ENCODE data around the gene CST1.
"Not testable (repeated sequence)": the region's sequence is repeated elsewhere in the genome, so short reads cannot be mapped to it uniquely, and the experiment has no call there.

CST1 gene

GRCh38 chr20:23750786-23751185 is at the start of gene CST1:
TSS of gene CST1 (minus strand) at chr20:23750935. CDS start at chr20:23750866, 69 bp downstream.
- DNase-seq = not testable (repeated sequence)

GRCh38 chr20:23799216-23799847 is 48.6 kb upstream of the CST1 start:
- not testable (repeated sequence) for DNase-seq

GRCh38 chr20:23795526-23795925 is 44.8 kb upstream of the CST1 start:
- DNase-seq = no peak

GRCh38 chr20:23794841-23795240 is 44.1 kb upstream of the CST1 start:
- no peak for DNase-seq

- no peak for DNase-seq
Observed at GRCh38 chr20:23794065-23794464, 43.3 kb upstream of the CST1 start.

GRCh38 chr20:23783447-23783846 is 32.7 kb upstream of the CST1 start:
- no peak for DNase-seq

GRCh38 chr20:23782366-23782983 is 31.7 kb upstream of the CST1 start:
- DNase-seq = no peak

GRCh38 chr20:23778676-23779075 is 27.9 kb upstream of the CST1 start:
- DNase-seq = not testable (repeated sequence)

GRCh38 chr20:23777380-23777779 is 26.6 kb upstream of the CST1 start:
- DNase-seq = not testable (repeated sequence)

- DNase-seq = no peak
Observed at GRCh38 chr20:23776067-23776771, 25.5 kb upstream of the CST1 start.

- no peak for DNase-seq
Observed at GRCh38 chr20:23774081-23774480, 23.3 kb upstream of the CST1 start.

- no peak for DNase-seq
Observed at GRCh38 chr20:23773579-23773978, 22.8 kb upstream of the CST1 start.

- DNase-seq = no peak
Observed at GRCh38 chr20:23773127-23773526, 22.4 kb upstream of the CST1 start.

- DNase-seq = no peak
Observed at GRCh38 chr20:23772074-23772473, 21.3 kb upstream of the CST1 start.

- DNase-seq = no peak
Observed at GRCh38 chr20:23770384-23770783, 19.6 kb upstream of the CST1 start.

GRCh38 chr20:23768520-23768919 is 17.8 kb upstream of the CST1 start:
- DNase-seq = not testable (repeated sequence)

- DNase-seq = no peak
Observed at GRCh38 chr20:23766531-23766930, 15.8 kb upstream of the CST1 start.

GRCh38 chr20:23765578-23765977 is 14.8 kb upstream of the CST1 start:
- no peak for DNase-seq

GRCh38 chr20:23764630-23765029 is 13.9 kb upstream of the CST1 start:
- DNase-seq = not testable (repeated sequence)

GRCh38 chr20:23763345-23763744 is 12.6 kb upstream of the CST1 start:
- no peak for DNase-seq

- no peak for DNase-seq
Observed at GRCh38 chr20:23759306-23759940, 8.7 kb upstream of the CST1 start.

GRCh38 chr20:23756792-23757191 is 6.1 kb upstream of the CST1 start:
- not testable (repeated sequence) for DNase-seq

- DNase-seq = not testable (repeated sequence)
Observed at GRCh38 chr20:23755131-23755611, 4.4 kb upstream of the CST1 start.

Data from NCI-H2227 treated with DMSO at 0.1 percent for 48 hours (cell line).